H54 (cell line): ENCODE measurements around the gene NME7.

Source experiments
- DNase-seq: peaks from one replicate; pipeline ENCODE4 v3.0.0; 2011; ENCODE audit warnings: low spot score, mixed read lengths; ENCODE audit not compliant: insufficient read length
- FAIRE-seq: peaks from 3 replicates; lab custom pipeline; 2011; peaks lifted over from hg19 to GRCh38; lab: Jason Lieb, UNC
- POLR2A ChIP-seq: IDR thresholded peaks from 2 replicates; pipeline ENCODE4 v1.6.1; 2011; ENCODE audit warnings: low read depth, mild to moderate bottlenecking, low read length

The NME7 gene

DNA sequence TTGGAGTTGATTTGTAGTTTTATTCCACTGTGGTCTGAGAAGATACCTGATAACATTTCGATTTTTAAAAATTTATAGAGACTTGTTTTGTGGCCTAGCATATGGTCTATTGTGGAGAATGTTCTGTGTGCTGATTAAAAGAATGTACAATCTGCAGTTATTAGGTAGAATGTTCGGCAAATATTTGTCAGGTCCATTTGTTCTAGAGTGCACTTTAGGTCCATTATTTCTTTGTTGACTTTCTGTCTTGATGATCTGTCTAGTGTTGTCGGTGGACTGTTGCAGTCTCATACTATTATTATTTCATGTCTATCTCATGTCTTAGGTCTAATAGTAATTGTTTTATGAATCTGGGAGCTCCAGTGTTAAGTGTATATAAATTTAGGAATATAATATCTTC, 116.8 kb downstream of the NME7 start:
- DNase-seq (no peak), FAIRE-seq (no peak)
- TF ChIP-seq POLR2A = no peak

DNA sequence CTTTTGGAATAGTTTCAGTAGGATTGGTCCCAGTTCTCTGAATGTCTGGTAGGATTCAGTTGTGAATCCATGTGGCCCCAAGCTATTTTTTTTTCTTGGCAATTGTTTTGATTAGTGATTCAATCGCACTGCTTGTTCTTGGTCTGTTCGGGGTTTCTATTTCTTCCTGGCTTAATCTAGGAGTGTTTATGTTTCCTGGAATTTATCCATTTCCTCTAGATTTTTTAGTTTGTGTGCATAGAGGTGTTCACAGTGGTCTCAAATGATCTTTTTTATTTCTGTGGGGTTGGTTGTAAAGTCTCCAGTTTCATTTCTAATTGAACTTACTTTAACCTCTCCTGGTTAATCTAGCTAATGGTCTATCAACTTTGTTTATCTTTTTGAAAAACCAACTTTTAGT, 117.6 kb downstream of the NME7 start:
- no peak for TF ChIP-seq POLR2A
- DNase-seq = no peak

DNA sequence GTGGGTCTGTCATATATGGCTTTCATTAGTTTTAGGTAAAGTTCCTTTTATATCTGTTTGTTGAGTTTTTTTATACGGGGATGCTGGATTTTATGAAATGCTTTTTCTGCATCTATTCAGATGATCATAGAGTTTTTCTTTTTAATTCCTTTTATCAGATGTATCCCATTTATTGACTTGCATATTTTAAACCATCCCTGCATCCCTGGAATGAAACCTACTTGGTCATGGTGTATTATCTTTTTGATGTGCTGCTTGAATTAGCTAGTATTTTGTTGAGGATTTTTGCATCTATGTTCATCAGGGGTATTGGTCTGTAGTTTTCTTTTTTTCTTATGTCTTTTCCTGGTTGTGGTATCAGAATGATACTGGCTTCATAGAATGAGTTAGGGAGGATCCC, 118.0 kb downstream of the NME7 start:
- no peak for DNase-seq
- no peak for TF ChIP-seq POLR2A
- no peak for FAIRE-seq

More for the DNA sequence above, 117.6 kb downstream of the NME7 start:
- no peak for FAIRE-seq

DNA sequence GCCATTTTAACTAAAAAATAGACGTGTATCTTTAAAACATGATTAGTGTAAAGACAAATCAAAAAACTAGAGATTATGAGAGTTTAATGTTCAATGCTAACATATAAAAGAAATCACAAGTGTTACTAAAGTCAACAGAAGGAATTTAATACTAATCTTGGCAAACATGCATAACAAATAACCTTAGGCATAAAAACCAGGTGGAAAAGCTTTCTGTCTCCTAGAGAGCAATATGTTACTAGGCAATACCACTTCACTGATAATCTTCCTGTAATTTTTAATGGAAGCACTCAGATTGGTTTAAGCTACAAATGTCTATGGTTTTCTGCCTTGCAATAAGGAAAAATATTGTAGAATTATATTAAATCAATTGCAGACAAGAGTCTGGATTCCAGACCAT, 121.9 kb downstream of the NME7 start:
- FAIRE-seq (no peak), DNase-seq (no peak)
- no peak for TF ChIP-seq POLR2A

DNA sequence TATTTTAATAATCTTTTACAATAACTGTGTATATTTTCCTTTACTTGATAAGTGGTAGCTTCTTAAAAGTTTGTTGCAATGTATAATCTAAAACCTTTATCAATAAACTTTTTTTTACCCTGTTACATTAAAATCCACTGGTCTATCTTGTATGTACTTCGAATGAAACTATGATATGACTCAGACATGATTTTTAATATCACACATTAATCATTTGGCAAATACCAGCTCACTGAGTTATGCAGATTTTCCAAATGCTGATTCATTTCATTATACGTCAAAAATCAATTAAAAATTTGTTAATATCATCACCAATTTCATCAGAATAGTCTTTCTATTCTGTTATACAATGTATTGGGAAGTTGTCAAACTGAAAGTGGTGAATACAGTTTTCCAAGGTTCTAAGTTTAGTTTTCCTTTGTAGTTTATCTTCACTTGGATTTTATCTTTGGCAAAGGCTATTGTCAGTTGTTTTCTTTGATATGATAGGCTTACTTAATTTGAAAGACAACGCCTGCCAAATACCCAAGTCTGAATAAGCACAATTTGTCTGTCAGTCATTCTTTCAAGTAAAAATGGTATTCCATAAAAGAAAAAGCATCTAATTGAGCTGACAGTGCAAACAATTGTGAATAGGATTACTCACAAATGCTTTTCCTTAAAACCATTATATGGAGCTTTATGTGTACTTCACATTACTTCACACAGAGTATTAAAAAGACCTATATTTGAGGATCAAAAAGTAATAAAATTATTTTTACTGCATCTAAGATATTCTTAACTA, 127.0 kb downstream of the NME7 start:
- no peak for DNase-seq
- TF ChIP-seq POLR2A = no peak
- FAIRE-seq = peak; percentile 75

DNA sequence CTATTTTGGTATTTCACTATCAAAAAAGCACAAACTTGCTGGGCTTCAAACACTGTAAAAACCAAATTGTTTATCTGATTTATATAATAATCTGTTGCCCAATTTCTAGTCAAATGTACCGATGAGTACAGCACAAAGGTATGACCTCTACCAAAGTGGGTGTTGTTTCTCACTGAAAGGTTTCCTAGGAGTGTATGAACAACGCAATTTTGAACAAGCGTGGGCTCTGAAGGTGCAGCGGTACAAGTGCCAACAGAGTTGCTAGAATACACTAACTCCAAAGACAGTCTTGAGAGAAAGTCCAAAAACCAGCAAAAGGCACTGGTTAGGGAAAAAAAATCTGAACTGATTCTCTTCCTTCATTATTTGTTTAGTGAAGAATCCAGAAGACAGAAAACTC, 130.7 kb downstream of the NME7 start:
- no peak for FAIRE-seq
- DNase-seq = no peak
- no peak for TF ChIP-seq POLR2A

DNA sequence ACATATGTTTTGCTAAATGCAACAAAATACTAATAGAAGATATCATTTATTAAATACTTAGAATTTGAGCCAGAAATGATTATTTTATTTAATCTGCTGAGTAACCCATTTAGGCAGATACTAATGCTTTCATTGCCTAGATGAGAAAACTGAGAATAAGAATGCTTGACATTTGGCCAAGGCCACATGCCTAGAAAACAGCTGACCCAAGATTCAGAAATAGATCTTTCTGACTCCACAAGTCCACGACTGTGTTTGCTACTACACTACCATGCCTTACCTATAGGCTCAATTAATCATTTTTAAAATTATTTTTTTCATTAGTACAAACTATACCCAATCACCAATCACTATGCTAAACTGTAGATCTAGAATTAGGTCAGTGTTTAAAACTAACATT, 131.5 kb downstream of the NME7 start:
- no peak for DNase-seq
- FAIRE-seq = no peak
- no peak for TF ChIP-seq POLR2A

DNA sequence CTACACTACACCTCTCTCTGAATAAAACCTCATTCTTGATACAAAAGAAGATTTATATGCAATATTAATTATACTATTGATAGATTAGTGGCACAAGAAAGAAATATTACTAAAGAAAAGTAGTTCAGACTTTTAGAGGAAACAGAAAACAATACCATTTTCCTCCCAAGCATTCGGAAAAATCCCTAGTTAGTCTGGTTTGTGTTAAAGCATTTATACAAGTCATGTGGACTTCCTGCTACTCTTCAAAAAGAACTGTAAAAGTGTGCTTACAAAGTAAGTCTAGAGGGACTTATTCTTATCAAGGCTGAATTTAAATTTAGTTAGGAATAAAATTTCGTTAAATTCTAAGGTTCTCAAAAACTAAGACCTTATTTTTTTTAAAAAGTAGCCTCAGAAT, 132.0 kb downstream of the NME7 start:
- no peak for DNase-seq
- FAIRE-seq = no peak
- no peak for TF ChIP-seq POLR2A

DNA sequence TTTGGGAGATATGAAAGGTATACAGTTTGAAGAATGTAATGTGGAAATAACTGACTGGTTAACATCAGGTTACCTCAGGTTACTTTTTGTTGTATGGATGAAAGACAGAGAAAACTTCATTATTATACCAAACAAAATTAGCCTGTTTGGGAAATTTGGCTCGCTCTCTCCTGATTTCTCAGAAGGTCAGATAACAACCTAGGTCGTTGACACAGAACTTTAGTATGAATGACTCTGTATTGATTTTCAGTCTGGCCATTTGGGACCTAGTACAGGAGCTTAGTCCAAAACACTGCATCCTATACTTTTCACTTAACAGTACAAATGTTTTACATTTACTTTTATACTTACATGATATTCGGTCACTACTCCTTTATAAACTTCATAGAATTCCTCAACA, 132.8 kb downstream of the NME7 start:
- FAIRE-seq = no peak
- no peak for DNase-seq
- no peak for TF ChIP-seq POLR2A

DNA sequence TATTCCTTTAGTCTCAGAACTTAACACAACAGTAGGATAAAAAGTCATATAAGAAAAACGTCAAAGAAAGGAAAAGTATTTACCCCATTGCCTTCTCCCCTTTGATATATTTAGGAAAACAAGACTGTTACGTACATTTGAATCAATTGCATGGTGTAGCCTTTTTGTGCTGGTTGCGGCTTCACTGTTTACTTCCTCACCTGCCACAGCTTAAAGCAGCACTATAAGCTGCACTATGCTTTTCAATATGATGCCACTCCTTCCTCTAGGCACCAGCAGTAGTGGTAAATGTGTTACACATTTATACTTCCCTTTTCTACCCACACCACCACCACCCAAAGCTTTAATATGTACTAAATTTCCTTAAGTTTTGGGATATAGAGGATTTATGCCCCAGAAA, 150.0 kb downstream of the NME7 start:
- DNase-seq = no peak
- no peak for FAIRE-seq
- no peak for TF ChIP-seq POLR2A

DNA sequence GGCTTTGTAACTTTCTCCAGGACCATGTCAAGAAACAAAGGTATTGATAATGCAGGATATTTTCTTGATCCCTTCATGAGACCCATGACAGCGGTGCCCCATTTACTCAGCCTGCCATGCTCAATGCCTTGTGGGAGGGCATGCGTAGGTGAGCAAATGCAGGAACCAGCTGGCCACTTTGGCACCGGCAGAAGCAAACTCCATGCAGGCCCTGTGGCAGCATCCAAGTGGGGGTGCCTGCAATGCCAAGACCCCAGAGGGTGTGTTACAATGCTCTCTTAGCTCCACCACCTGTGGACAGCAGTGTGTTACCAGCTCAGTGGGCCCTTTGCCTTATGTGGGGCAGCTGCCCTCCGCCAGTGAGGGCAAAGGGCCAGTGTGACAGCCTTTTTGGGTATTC, 153.0 kb downstream of the NME7 start:
- no peak for TF ChIP-seq POLR2A
- DNase-seq (no peak), FAIRE-seq (no peak)

DNA sequence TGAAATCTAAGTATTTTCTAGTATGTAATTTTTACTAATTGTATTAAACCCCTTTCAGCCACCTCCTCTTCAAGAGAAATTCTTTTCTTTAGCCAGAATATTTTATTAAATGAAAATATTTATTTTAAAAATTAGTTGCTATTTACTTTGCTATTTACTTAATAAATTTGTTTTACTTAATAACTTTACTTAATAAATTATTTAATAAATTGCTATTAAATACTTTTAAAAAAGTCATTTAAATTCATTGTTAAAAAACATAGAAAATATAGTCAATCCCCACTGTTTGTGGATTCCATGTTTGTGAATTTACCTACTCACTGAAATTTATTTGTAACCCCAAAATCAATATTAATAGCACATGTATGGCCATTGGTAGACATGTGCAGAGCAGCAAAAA, 155.5 kb downstream of the NME7 start:
- DNase-seq = no peak
- no peak for FAIRE-seq
- TF ChIP-seq POLR2A = no peak

DNA sequence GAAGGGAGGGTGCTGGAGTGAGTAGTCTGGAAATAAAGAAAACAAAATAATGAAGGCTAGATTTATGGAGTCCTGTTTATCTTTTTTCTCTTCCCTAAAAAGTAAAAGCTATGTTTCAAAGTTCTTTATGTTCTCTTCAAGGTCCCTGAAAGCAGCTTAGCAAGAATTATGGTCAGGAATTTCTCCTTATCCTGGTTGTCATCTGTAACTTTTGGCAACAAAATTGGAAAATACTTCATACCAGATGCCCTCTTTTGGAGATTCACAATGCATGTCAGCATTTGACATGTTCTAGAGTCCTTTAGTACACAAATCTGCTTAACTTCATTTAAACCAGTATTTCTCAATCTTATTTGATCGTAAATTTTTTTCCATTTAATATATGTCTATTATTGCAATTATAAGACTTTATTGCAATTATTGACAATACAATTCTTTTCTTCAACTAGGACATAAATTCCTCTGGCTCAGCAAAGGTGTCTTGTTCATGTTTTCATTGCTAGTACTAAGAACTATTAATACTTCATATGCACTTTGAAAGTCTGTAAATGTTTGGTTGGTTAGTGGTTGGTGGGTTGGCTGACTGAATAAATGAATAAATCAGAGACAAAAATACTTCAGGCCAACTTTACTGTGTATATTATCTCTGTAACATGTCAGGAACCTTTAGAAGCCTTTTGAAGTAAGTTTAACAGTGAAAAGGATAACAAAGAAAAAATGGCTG, 159.6 kb downstream of the NME7 start:
- FAIRE-seq (no peak), DNase-seq (no peak)
- TF ChIP-seq POLR2A = no peak

DNA sequence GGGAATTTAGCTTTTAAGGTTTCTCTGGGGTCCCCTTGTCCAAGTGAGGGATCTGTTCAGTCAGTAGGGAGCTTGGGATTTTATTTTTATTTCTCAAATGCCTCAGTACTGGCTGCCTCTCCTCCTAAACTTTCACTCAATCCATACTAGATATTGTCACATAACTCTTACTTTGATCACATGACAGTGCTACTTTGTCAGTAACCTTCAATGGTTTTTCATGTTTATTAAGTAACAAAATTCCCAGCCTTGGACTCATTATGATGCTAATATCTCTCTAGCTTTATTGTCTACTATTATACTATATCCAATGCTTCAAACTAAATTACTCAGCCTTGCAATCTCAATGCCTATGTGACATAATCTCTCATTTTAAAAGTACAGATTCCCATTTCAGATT, 163.4 kb downstream of the NME7 start:
- DNase-seq = no peak
- no peak for FAIRE-seq

More for the DNA sequence above, 163.4 kb downstream of the NME7 start:
- TF ChIP-seq POLR2A = no peak
